Thymus (tissue), 11 donors: ENCODE results near the gene CCDC9B. TPM values are rescaled to one million over a fixed set of nuclear protein-coding genes. Genes with fewer than 3 reads are reported as not detected.

ENCODE experiments used
- DNase-seq, 9 donors: peaks; one replicate each; pipeline ENCODE4 v3.0.0-alpha.2; 2013; ENCODE audit warnings: low spot score in 9 of 9, low read depth in 6 of 9, missing footprints in 1 of 9
- H3K27ac ChIP-seq, 2 donors: one replicate each; pipeline ENCODE4 v1.5.1; 2013; ENCODE audit warnings: control low read depth in 1 of 2, low read depth in 1 of 2, low read length in 1 of 2, mild to moderate bottlenecking in 1 of 2, moderate library complexity in 1 of 2
- H3K27me3 ChIP-seq, 2 donors: one replicate each; pipeline ENCODE4 v1.5.1; 2013; ENCODE audit warnings: low read length in 1 of 2; ENCODE audit not compliant: control insufficient read depth in 2 of 2, insufficient read depth in 1 of 2
- H3K36me3 ChIP-seq, 2 donors: one replicate each; pipeline ENCODE4 v1.5.1; 2013; ENCODE audit warnings: low read length in 1 of 2, mild to moderate bottlenecking in 1 of 2, moderate library complexity in 1 of 2; ENCODE audit not compliant: control insufficient read depth in 2 of 2, insufficient read depth in 2 of 2
- H3K4me1 ChIP-seq, 2 donors: one replicate each; pipeline ENCODE4 v1.5.1; 2013; ENCODE audit warnings: low read length in 2 of 2; ENCODE audit not compliant: control insufficient read depth in 2 of 2, insufficient read depth in 2 of 2
- H3K4me3 ChIP-seq, 2 donors: one replicate each; pipeline ENCODE4 v1.5.1; 2013; ENCODE audit warnings: low read length in 2 of 2, control low read depth in 1 of 2, mild to moderate bottlenecking in 1 of 2
- H3K9me3 ChIP-seq, 2 donors: one replicate each; pipeline ENCODE4 v1.5.1; 2013; ENCODE audit warnings: low read length in 1 of 2, mild to moderate bottlenecking in 1 of 2; ENCODE audit not compliant: control insufficient read depth in 2 of 2, insufficient read depth in 1 of 2
- WGBS: extraction: QIAGEN DNeasy Blood & Tissue Kit; methylation state at CpG from one replicate; pipeline ENCODE4 v1.1.7; 2013; 5-methylcytosine and 5-hydroxymethylcytosine counted together
- polyA plus RNA-seq: library from polyadenylated mRNA; stranded (reverse); fragments of 200-250 nt; gene quantifications from one replicate; pipeline ENCODE4 v1.2.3, GENCODE V29; 2013
- total RNA-seq: library from RNA; stranded (reverse); fragments of 120-200 nt; gene quantifications from one replicate; pipeline ENCODE4 v1.2.4, GENCODE V29; 2013
- donor health status: healthy.

The CCDC9B gene
- total and polyA plus RNA-seq, 2 donors = 0.28 to 3.6 TPM

GRCh38 chr15:40357723-40358470 is 17.2 kb upstream of the CCDC9B start, which contains the start of gene DISP2:
Gene DISP2, plus strand, starts transcription at chr15:40358219. Its CDS starts 103 bp downstream, at chr15:40358322.
- 4% methylated on average over 82 of the region's 82 CpGs for WGBS
- peak in 7 of 9 donors; percentile 64 to 88 (median 78) for DNase-seq
- H3K27ac ChIP-seq = no peak within 1 kb of the TSS

GRCh38 chr15:40357246-40357645 is 16.5 kb upstream of the CCDC9B start:
- no peaks in the 10 kb centered on the region for H3K36me3 ChIP-seq
- 75% methylated on average over 1 of the region's 1 CpG for WGBS
- no peak overlapping the region for H3K4me3 ChIP-seq
- H3K9me3 ChIP-seq = no peaks in the 10 kb centered on the region
- no peak for DNase-seq
- H3K27me3 ChIP-seq = peaks cover 0 to 12% of the 10 kb centered on the region in 2 donors
- H3K27ac ChIP-seq = no peak overlapping the region
- peaks cover 5 to 22% of the 10 kb centered on the region in 2 donors for H3K4me1 ChIP-seq

More at GRCh38 chr15:40357723-40358470, 17.2 kb upstream of the CCDC9B start, which contains the start of gene DISP2:
- Histone ChIP-seq H3K4me3 (peak within 1 kb of the TSS; percentile 57 to 73), H3K4me1 (peaks cover 5 to 22% of the 10 kb centered on the region in 2 donors), H3K36me3 (no peaks in the 10 kb centered on the region), H3K27me3 (peaks cover 0 to 12% of the 10 kb centered on the region in 2 donors), H3K9me3 (no peaks in the 10 kb centered on the region)

- peaks cover 0 to 12% of the 10 kb centered on the region in 2 donors for H3K27me3 ChIP-seq
- H3K27ac ChIP-seq = no peak overlapping the region
- H3K36me3 ChIP-seq = no peaks in the 10 kb centered on the region
- no peaks in the 10 kb centered on the region for H3K9me3 ChIP-seq
- H3K4me1 ChIP-seq = peaks cover 5 to 22% of the 10 kb centered on the region in 2 donors
- DNase-seq = no peak
- 93% methylated on average over 5 of the region's 5 CpGs for WGBS
- H3K4me3 ChIP-seq = no peak overlapping the region
Observed at GRCh38 chr15:40355976-40356585, 15.3 kb upstream of the CCDC9B start.

GRCh38 chr15:40354408-40355171 is 13.9 kb upstream of the CCDC9B start:
- no peaks in the 10 kb centered on the region for H3K36me3 ChIP-seq
- 51% methylated on average over 9 of the region's 9 CpGs for whole genome bisulfite sequencing
- peaks cover 5 to 22% of the 10 kb centered on the region in 2 donors for H3K4me1 ChIP-seq
- no peak overlapping the region for H3K27ac ChIP-seq
- DNase-seq = peak in 2 of 9 donors; percentile 33 to 35
- H3K27me3 ChIP-seq = peaks cover 0 to 12% of the 10 kb centered on the region in 2 donors
- H3K4me3 ChIP-seq = no peak overlapping the region
- no peaks in the 10 kb centered on the region for H3K9me3 ChIP-seq

GRCh38 chr15:40353697-40354096 is 13.0 kb upstream of the CCDC9B start:
- WGBS = 97% methylated on average over 5 of the region's 5 CpGs
- no peak for DNase-seq

GRCh38 chr15:40352281-40352901 is 11.7 kb upstream of the CCDC9B start:
- no peak overlapping the region for H3K27ac ChIP-seq
- H3K27me3 ChIP-seq = peaks cover 0 to 2% of the 10 kb centered on the region in 2 donors
- peaks cover 0 to 9% of the 10 kb centered on the region in 2 donors for H3K4me1 ChIP-seq
- no peaks in the 10 kb centered on the region for H3K36me3 ChIP-seq
- H3K4me3 ChIP-seq = no peak overlapping the region
- H3K9me3 ChIP-seq = no peaks in the 10 kb centered on the region
- no peak for DNase-seq
- WGBS = 97% methylated on average over 7 of the region's 7 CpGs

More at GRCh38 chr15:40353697-40354096, 13.0 kb upstream of the CCDC9B start:
- H3K4me3 ChIP-seq = no peak overlapping the region
- no peak overlapping the region for H3K27ac ChIP-seq
- no peaks in the 10 kb centered on the region for H3K36me3 ChIP-seq
- H3K27me3 ChIP-seq = peaks cover 0 to 8% of the 10 kb centered on the region in 2 donors
- H3K9me3 ChIP-seq = no peaks in the 10 kb centered on the region
- peaks cover 4 to 19% of the 10 kb centered on the region in 2 donors for H3K4me1 ChIP-seq

- WGBS = 99% methylated on average over 5 of the region's 5 CpGs
- H3K27me3 ChIP-seq = peaks cover 0 to 2% of the 10 kb centered on the region in 2 donors
- no peaks in the 10 kb centered on the region for H3K9me3 ChIP-seq
- H3K4me1 ChIP-seq = peaks cover 0 to 2% of the 10 kb centered on the region in 2 donors
- no peaks in the 10 kb centered on the region for H3K36me3 ChIP-seq
- H3K27ac ChIP-seq = no peak overlapping the region
- no peak overlapping the region for H3K4me3 ChIP-seq
- no peak for DNase-seq
Observed at GRCh38 chr15:40349163-40349562, 8.4 kb upstream of the CCDC9B start.

- no peaks in the 10 kb centered on the region for H3K9me3 ChIP-seq
- no peak overlapping the region for H3K4me3 ChIP-seq
- H3K4me1 ChIP-seq = no peaks in the 10 kb centered on the region
- 91% methylated on average over 5 of the region's 5 CpGs for WGBS
- H3K27ac ChIP-seq = no peak overlapping the region
- no peak for DNase-seq
- no peaks in the 10 kb centered on the region for H3K36me3 ChIP-seq
- H3K27me3 ChIP-seq = no peaks in the 10 kb centered on the region
Observed at GRCh38 chr15:40348474-40348870, 7.7 kb upstream of the CCDC9B start.
